GM20000 (cell line): ENCODE results near the gene SLC15A4.

Experiments used
- DNase-seq: peaks from one replicate; pipeline ENCODE4 v3.0.0; 2012; ENCODE audit warnings: low spot score
- CTCF ChIP-seq: IDR thresholded peaks from 2 replicates; pipeline ENCODE4 v1.5.1; 2012; ENCODE audit warnings: mild to moderate bottlenecking, control low read depth; ENCODE audit errors: extremely low read depth, missing control alignments

Gene SLC15A4

GRCh38 chr12:128816643-128816920, 7.2 kb downstream of the SLC15A4 start:
- no peak for TF ChIP-seq CTCF
- no peak for DNase-seq

GRCh38 chr12:128815779-128816642, 7.7 kb downstream of the SLC15A4 start:
- TF ChIP-seq CTCF = no peak
- no peak for DNase-seq

GRCh38 chr12:128814411-128815261, 9.1 kb downstream of the SLC15A4 start:
- no peak for DNase-seq

GRCh38 chr12:128813883-128814282, 9.9 kb downstream of the SLC15A4 start:
- no peak for TF ChIP-seq CTCF

More at GRCh38 chr12:128814411-128815261, 9.1 kb downstream of the SLC15A4 start:
- no peak for TF ChIP-seq CTCF

GRCh38 chr12:128813392-128813791, 10.4 kb downstream of the SLC15A4 start:
- DNase-seq = no peak
- no peak for TF ChIP-seq CTCF

More at GRCh38 chr12:128813883-128814282, 9.9 kb downstream of the SLC15A4 start:
- no peak for DNase-seq

GRCh38 chr12:128811806-128812205, 12.0 kb downstream of the SLC15A4 start:
- no peak for TF ChIP-seq CTCF
- no peak for DNase-seq
